Gastroesophageal sphincter (tissue), 3 donors: ENCODE results near the gene ZDHHC21.

Source experiments
- CTCF ChIP-seq, 4 experiments: fragments of 200-600 bp in 2 of 4; fragments of 450-650 bp in 2 of 4; sonication (generic) in 1 of 4; IDR thresholded peaks; one replicate each; pipeline ENCODE4 v1.5.1; 2017 to 2019; ENCODE audit warnings: antibody characterized with exemption in 4 of 4, mild to moderate bottlenecking in 2 of 4, moderate library complexity in 2 of 4
- POLR2A ChIP-seq, 2 donors: fragments of 450-650 bp; IDR thresholded peaks; one replicate each; pipeline ENCODE4 v1.6.1; 2017; ENCODE audit warnings: antibody characterized with exemption in 2 of 2, mild to moderate bottlenecking in 2 of 2, moderate library complexity in 1 of 2

- TF ChIP-seq POLR2A (IDR thresholded peaks at IDR 0.05) (no peak), CTCF (IDR thresholded peaks at IDR 0.05) (no peak)
Measured at GRCh38 chr9:14561929-14562405, 131.3 kb downstream of the ZDHHC21 start.
